Loucy (cell line): ENCODE data around the gene SAA4.
"Not testable (repeated sequence)": the region's sequence is repeated elsewhere in the genome, so short reads cannot be mapped to it uniquely, and the experiment has no call there.

Experiments
- H2AFZ ChIP-seq: fragments of 200-600 bp; sonication (generic); 2 replicates; pipeline ENCODE4 v1.6.0; 2016; ENCODE audit warnings: antibody characterized with exemption, mild to moderate bottlenecking, low read length, moderate library complexity
- H3F3A ChIP-seq: fragments of 200-600 bp; 2 replicates; pipeline ENCODE4 v1.6.0; 2016; ENCODE audit warnings: antibody characterized with exemption, low read depth, mild to moderate bottlenecking
- H3K27me3 ChIP-seq: fragments of 200-600 bp; sonication (generic); 2 replicates; pipeline ENCODE4 v1.6.1; 2014; ENCODE audit warnings: low read length, mild to moderate bottlenecking; ENCODE audit not compliant: insufficient read depth, poor library complexity, severe bottlenecking
- H3K36me3 ChIP-seq: fragments of 200-600 bp; sonication (generic); 2 replicates; pipeline ENCODE4 v1.6.1; 2016; ENCODE audit warnings: low read length; ENCODE audit not compliant: insufficient read depth
- H3K4me1 ChIP-seq: fragments of 200-600 bp; sonication (generic); 2 replicates; pipeline ENCODE4 v1.5.1; 2014; ENCODE audit warnings: low read length, mild to moderate bottlenecking; ENCODE audit not compliant: insufficient read depth, poor library complexity, severe bottlenecking
- H3K4me2 ChIP-seq: fragments of 200-600 bp; sonication (generic); 2 replicates; pipeline ENCODE4 v1.6.0; 2014; ENCODE audit warnings: antibody characterized with exemption, low read length, low read depth, mild to moderate bottlenecking; ENCODE audit not compliant: poor library complexity, severe bottlenecking
- H3K4me3 ChIP-seq: fragments of 200-600 bp; sonication (generic); 2 replicates; pipeline ENCODE4 v1.5.1; 2014; ENCODE audit warnings: low read length, mild to moderate bottlenecking, mixed read lengths; ENCODE audit not compliant: poor library complexity, severe bottlenecking
- H3K79me2 ChIP-seq: fragments of 200-600 bp; sonication (generic); 2 replicates; pipeline ENCODE4 v1.6.1; 2014; ENCODE audit warnings: low read length; ENCODE audit not compliant: insufficient read depth
- H3K9ac ChIP-seq: fragments of 200-600 bp; sonication (generic); 2 replicates; pipeline ENCODE4 v1.6.0; 2014; ENCODE audit warnings: mild to moderate bottlenecking, low read depth, low read length, moderate library complexity; ENCODE audit not compliant: poor library complexity, severe bottlenecking
- H3K9me2 ChIP-seq: fragments of 200-600 bp; sonication (generic); replicated peaks from 2 replicates; pipeline ENCODE4 v1.6.1; 2016; ENCODE audit warnings: low read depth, low read length, mixed read lengths
- H3K9me3 ChIP-seq: fragments of 200-600 bp; sonication (generic); 2 replicates; pipeline ENCODE4 v1.6.1; 2014; ENCODE audit warnings: mild to moderate bottlenecking, antibody characterized with exemption, low read length, low read depth; ENCODE audit not compliant: insufficient read depth
- H4K20me1 ChIP-seq: fragments of 200-600 bp; sonication (generic); 2 replicates; pipeline ENCODE4 v1.6.0; 2014; ENCODE audit warnings: antibody characterized with exemption, low read length, mild to moderate bottlenecking; ENCODE audit not compliant: insufficient read depth, poor library complexity, severe bottlenecking
- CTCF ChIP-seq: fragments of 200-600 bp; sonication (generic); conservative IDR thresholded peaks from 2 replicates; pipeline ENCODE4 v1.5.1; 2014; ENCODE audit warnings: mild to moderate bottlenecking, antibody characterized with exemption, low read length
- EZH2phosphoT487 ChIP-seq: fragments of 200-600 bp; IDR thresholded peaks from 2 replicates; pipeline ENCODE4 v1.6.1; 2018; ENCODE audit warnings: antibody characterized with exemption, mild to moderate bottlenecking, moderate library complexity, borderline replicate concordance

Gene SAA4

GRCh38 chr11:18204771-18205170 lies 31.8 kb downstream of the SAA4 start:
- TF ChIP-seq EZH2phosphoT487 (no peak), CTCF (no peak)
- H3K9me2 ChIP-seq = no peaks in the 10 kb centered on the region
- H3F3A ChIP-seq = no peaks in the 10 kb centered on the region
- H3K36me3 ChIP-seq = no peaks in the 10 kb centered on the region
- no peak overlapping the region for H3K9ac ChIP-seq
- H3K4me3 ChIP-seq = no peak overlapping the region
- no peak overlapping the region for H2AFZ ChIP-seq
- H4K20me1 ChIP-seq = no peaks in the 10 kb centered on the region
- H3K27me3 ChIP-seq = peaks cover 82% of the 10 kb centered on the region
- no peaks in the 10 kb centered on the region for H3K79me2 ChIP-seq
- no peaks in the 10 kb centered on the region for H3K4me1 ChIP-seq
- H3K9me3 ChIP-seq = no peaks in the 10 kb centered on the region
- no peak overlapping the region for H3K4me2 ChIP-seq

GRCh38 chr11:18204220-18204619 lies 32.4 kb downstream of the SAA4 start:
- Histone ChIP-seq H3K4me1 (no peaks in the 10 kb centered on the region), H3K9ac (no peak overlapping the region), H3K9me3 (no peaks in the 10 kb centered on the region), H4K20me1 (no peaks in the 10 kb centered on the region), H3K36me3 (no peaks in the 10 kb centered on the region), H2AFZ (no peak overlapping the region), H3K4me2 (no peak overlapping the region), H3K79me2 (no peaks in the 10 kb centered on the region), H3K4me3 (no peak overlapping the region), H3K9me2 (no peaks in the 10 kb centered on the region), H3F3A (no peaks in the 10 kb centered on the region), H3K27me3 (peaks cover 81% of the 10 kb centered on the region)
- TF ChIP-seq CTCF = no peak
- TF ChIP-seq EZH2phosphoT487 = no peak

GRCh38 chr11:18203723-18204122 lies 32.9 kb downstream of the SAA4 start:
- H3K9me2 ChIP-seq = no peaks in the 10 kb centered on the region
- peaks cover 81% of the 10 kb centered on the region for H3K27me3 ChIP-seq
- H3K36me3 ChIP-seq = no peaks in the 10 kb centered on the region
- TF ChIP-seq CTCF = peak; percentile 70
- no peak for TF ChIP-seq EZH2phosphoT487
- H3K4me2 ChIP-seq = no peak overlapping the region
- H3K4me1 ChIP-seq = no peaks in the 10 kb centered on the region
- no peak overlapping the region for H3K9ac ChIP-seq
- H3F3A ChIP-seq = no peaks in the 10 kb centered on the region
- no peaks in the 10 kb centered on the region for H3K9me3 ChIP-seq
- H2AFZ ChIP-seq = no peak overlapping the region
- H3K79me2 ChIP-seq = no peaks in the 10 kb centered on the region
- H3K4me3 ChIP-seq = no peak overlapping the region
- no peaks in the 10 kb centered on the region for H4K20me1 ChIP-seq

- not testable (repeated sequence) for H3K4me1 ChIP-seq, H3K9ac ChIP-seq
- peaks cover 89% of the 10 kb centered on the region for H3K27me3 ChIP-seq
Measured at GRCh38 chr11:18197738-18198137, 38.9 kb downstream of the SAA4 start.

More at GRCh38 chr11:18197738-18198137, 38.9 kb downstream of the SAA4 start:
- H4K20me1 ChIP-seq, H3K79me2 ChIP-seq, H3K36me3 ChIP-seq, H2AFZ ChIP-seq, H3K9me3 ChIP-seq, H3K4me2 ChIP-seq, H3F3A ChIP-seq, H3K9me2 ChIP-seq, H3K4me3 ChIP-seq: not testable (repeated sequence)
